GM12878 (cell line): ENCODE measurements around the gene U2AF2. TPM values are rescaled to one million over a fixed set of nuclear protein-coding genes. Genes with fewer than 3 reads are reported as not detected.

ENCODE experiments used
- ATF3 ChIP-seq: IDR thresholded peaks from 2 replicates; pipeline ENCODE4 v1.6.1; 2011; ENCODE audit warnings: low read depth, mild to moderate bottlenecking, low read length, moderate library complexity, borderline replicate concordance; ENCODE audit errors: extremely low read depth
- EGR1 ChIP-seq, 2 experiments: IDR thresholded peaks; 1 replicate in 1 of 2; 2 replicates in 1 of 2; pipeline ENCODE4 v1.6.1; 2011 to 2012; ENCODE audit warnings: low read depth in 2 of 2, low read length in 2 of 2, borderline replicate concordance in 1 of 2, mild to moderate bottlenecking in 1 of 2, moderate library complexity in 1 of 2
- EZH2 ChIP-seq: IDR thresholded peaks from 2 replicates; pipeline ENCODE4 v1.6.1; 2012; ENCODE audit warnings: low read depth, mild to moderate bottlenecking, control low read depth, inconsistent platforms, low read length, borderline replicate concordance; ENCODE audit not compliant: control insufficient read depth
- HDAC2 ChIP-seq: fragments of 200-600 bp; sonication (generic); IDR thresholded peaks from 2 replicates; pipeline ENCODE4 v1.6.1; 2017
- MAX ChIP-seq: IDR thresholded peaks from 2 replicates; pipeline ENCODE4 v1.6.1; 2012; ENCODE audit warnings: low read depth, low read length, improper control_type of control experiment
- MYB ChIP-seq: fragments of 150-350 bp; IDR thresholded peaks from 2 replicates; pipeline ENCODE4 v1.6.1; 2014; ENCODE audit warnings: mild to moderate bottlenecking, low read depth, low read length, borderline replicate concordance
- MYC ChIP-seq: IDR thresholded peaks from 2 replicates; pipeline ENCODE4 v1.6.1; 2011; ENCODE audit warnings: mild to moderate bottlenecking, low read length, moderate library complexity, inconsistent platforms; ENCODE audit not compliant: insufficient read depth, insufficient replicate concordance, insufficient read length, severe bottlenecking
- NFYB ChIP-seq: IDR thresholded peaks from 2 replicates; pipeline ENCODE4 v1.6.1; 2011; ENCODE audit warnings: low read depth, mild to moderate bottlenecking, low read length, improper control_type of control experiment, moderate library complexity; ENCODE audit not compliant: insufficient read depth
- PML ChIP-seq: IDR thresholded peaks from 2 replicates; pipeline ENCODE4 v1.6.1; 2012; ENCODE audit warnings: low read length, inconsistent platforms
- POLR2AphosphoS5 ChIP-seq: IDR thresholded peaks from 2 replicates; pipeline ENCODE4 v1.6.1; 2011; ENCODE audit warnings: mild to moderate bottlenecking, low read length, inconsistent platforms
- RAD51 ChIP-seq: fragments of 450-650 bp; IDR thresholded peaks from 2 replicates; pipeline ENCODE4 v1.6.1; 2016; ENCODE audit warnings: moderate library complexity, mild to moderate bottlenecking, inconsistent platforms
- REST ChIP-seq: IDR thresholded peaks from 2 replicates; pipeline ENCODE4 v1.6.1; 2012; ENCODE audit warnings: mild to moderate bottlenecking, low read depth, low read length
- SIX5 ChIP-seq: IDR thresholded peaks from 2 replicates; pipeline ENCODE4 v1.6.1; 2011; ENCODE audit warnings: mild to moderate bottlenecking, low read depth, low read length, moderate library complexity; ENCODE audit not compliant: severe bottlenecking
- SMC3 ChIP-seq: IDR thresholded peaks from 2 replicates; pipeline ENCODE4 v1.6.1; 2011; ENCODE audit warnings: low read length, improper control_type of control experiment, borderline replicate concordance
- ZBTB33 ChIP-seq: fragments of 450-650 bp; IDR thresholded peaks from 2 replicates; pipeline ENCODE4 v1.6.1; 2017; ENCODE audit warnings: mild to moderate bottlenecking
- ZNF384 ChIP-seq: IDR thresholded peaks from 2 replicates; pipeline ENCODE4 v1.6.1; 2012; ENCODE audit warnings: low read depth, mild to moderate bottlenecking, low read length, improper control_type of control experiment, borderline replicate concordance
- ZNF592 ChIP-seq: fragments of 450-650 bp; IDR thresholded peaks from 2 replicates; pipeline ENCODE4 v1.6.1; 2017; ENCODE audit warnings: mild to moderate bottlenecking, moderate library complexity
- polyA plus RNA-seq, 11 experiments: library from polyadenylated mRNA; depleted of rRNA in 4 of 11; unstranded in 6 of 11; stranded (reverse) in 5 of 11; fragments of >200 nt; fragmentation: Nextera tagmentation in 4 of 11; fragmentation: Illumina TruSeq in 1 of 11; extraction: Ambion mirVana in 4 of 11; extraction: Trizol in 1 of 11; gene quantifications; 1 replicate in 1 of 11; 2 replicates in 10 of 11; pipeline versions ENCODE4 v1.2.1 to v1.2.3, GENCODE V29; 2011 to 2016; ENCODE audit warnings: inconsistent platforms in 2 of 11, missing spikeins in 2 of 11, low read depth in 1 of 11
- total RNA-seq, 4 experiments: library from RNA; depleted of rRNA in 3 of 4; stranded (reverse); fragments of >200 nt in 3 of 4; fragmentation: Illumina TruSeq in 1 of 4; extraction: Trizol in 1 of 4; gene quantifications; 2 replicates each; pipeline versions ENCODE4 v1.2.1 to v1.2.3, GENCODE V29; 2013 to 2021

Gene U2AF2
- total and polyA plus RNA-seq, 10 of the 15 experiments (the other 5 are each of a cell fraction or from before 2014, with no cell fraction given), result 3.0 to 338 (median 130) TPM

GRCh38 chr19:55624109-55625003 is 30.5 kb upstream of the U2AF2 start, which contains the start of gene ZNF784 (continued):
- no peak for TF ChIP-seq ATF3
- peak in 1 of 2 experiments; percentile 8; a peak in 1 of 3 replicates for TF ChIP-seq EGR1 (IDR thresholded peaks at IDR 0.05; ENCODE audit: borderline replicate concordance in 1 of 2, low read depth in 2 of 2, low read length in 2 of 2)
- TF ChIP-seq POLR2AphosphoS5, result peak; percentile 80
- TF ChIP-seq MAX, result no peak
- no peak for TF ChIP-seq EZH2
- TF ChIP-seq MYB, result no peak
- no peak for TF ChIP-seq ZNF384
- TF ChIP-seq SIX5, result no peak
- no peak for TF ChIP-seq RAD51
- TF ChIP-seq PML, result no peak; the same call in 1 of the 2 replicates
- no peak for TF ChIP-seq ZNF592
- no peak for TF ChIP-seq SMC3
- no peak for TF ChIP-seq MYC
- TF ChIP-seq NFYB, result no peak
- TF ChIP-seq HDAC2, result no peak
- no peak for TF ChIP-seq ZBTB33
- no peak for TF ChIP-seq REST
